Astrocyte (in vitro differentiated cells and primary cell): ENCODE results near the gene ARHGAP26. TPM values are rescaled to one million over a fixed set of nuclear protein-coding genes. Genes with fewer than 3 reads are reported as not detected.

Experiments used
- DNase-seq: peaks from one replicate; pipeline ENCODE4 v3.0.0-alpha.2; 2010; ENCODE audit warnings: low read depth
- FAIRE-seq: peaks from 2 replicates; lab custom pipeline; 2011; peaks lifted over from hg19 to GRCh38; lab: Jason Lieb, UNC
- H2AFZ ChIP-seq: 2 replicates; pipeline ENCODE4 v1.6.0; 2012; ENCODE audit warnings: low read depth, low read length, inconsistent platforms
- H3K27ac ChIP-seq: 2 replicates; pipeline ENCODE4 v1.5.1; 2011; ENCODE audit warnings: low read depth, low read length, inconsistent platforms
- H3K27me3 ChIP-seq: 2 replicates; pipeline ENCODE4 v1.6.0; 2011; ENCODE audit warnings: low read length, inconsistent platforms; ENCODE audit not compliant: insufficient read depth
- H3K36me3 ChIP-seq: 2 replicates; pipeline ENCODE4 v1.5.1; 2011; ENCODE audit warnings: low read length, inconsistent platforms; ENCODE audit not compliant: insufficient read depth
- H3K4me1 ChIP-seq: 2 replicates; pipeline ENCODE4 v1.5.1; 2011; ENCODE audit warnings: low read length, inconsistent platforms; ENCODE audit not compliant: insufficient read depth
- H3K4me2 ChIP-seq: 2 replicates; pipeline ENCODE4 v1.6.0; 2012; ENCODE audit warnings: low read length, inconsistent platforms
- H3K4me3 ChIP-seq: 2 replicates; pipeline ENCODE4 v1.5.1; 2011; ENCODE audit warnings: low read depth, mild to moderate bottlenecking, low read length, inconsistent platforms; ENCODE audit not compliant: insufficient read depth
- H3K79me2 ChIP-seq: 2 replicates; pipeline ENCODE4 v1.6.0; 2012; ENCODE audit warnings: mild to moderate bottlenecking, low read length, inconsistent platforms; ENCODE audit not compliant: insufficient read depth
- H3K9ac ChIP-seq: 2 replicates; pipeline ENCODE4 v1.6.0; 2012; ENCODE audit warnings: mild to moderate bottlenecking, low read length, inconsistent platforms
- H3K9me3 ChIP-seq: 2 replicates; pipeline ENCODE4 v1.5.1; 2012; ENCODE audit warnings: low read depth, mild to moderate bottlenecking, low read length, inconsistent platforms; ENCODE audit not compliant: insufficient read depth
- H4K20me1 ChIP-seq: 2 replicates; pipeline ENCODE4 v1.6.0; 2012; ENCODE audit warnings: low read length, inconsistent platforms; ENCODE audit not compliant: insufficient read depth
- H3K27ac Mint-ChIP-seq: one replicate; pipeline ENCODE4 v1.8.0; 2021; ENCODE audit warnings: mild to moderate bottlenecking, mixed read lengths; ENCODE audit not compliant: unreplicated experiment
- H3K27me3 Mint-ChIP-seq: one replicate; pipeline ENCODE4 v1.8.0; 2021; ENCODE audit warnings: low read depth, mixed read lengths; ENCODE audit not compliant: unreplicated experiment
- H3K36me3 Mint-ChIP-seq: one replicate; pipeline ENCODE4 v1.8.0; 2021; ENCODE audit warnings: low read depth, mixed read lengths; ENCODE audit not compliant: unreplicated experiment
- H3K4me1 Mint-ChIP-seq: one replicate; pipeline ENCODE4 v1.8.0; 2021; ENCODE audit warnings: low read depth, mixed read lengths; ENCODE audit not compliant: unreplicated experiment
- H3K4me3 Mint-ChIP-seq: one replicate; pipeline ENCODE4 v1.8.0; 2021; ENCODE audit warnings: mild to moderate bottlenecking, moderate library complexity, mixed read lengths; ENCODE audit not compliant: unreplicated experiment
- H3K9me3 Mint-ChIP-seq: one replicate; pipeline ENCODE4 v1.8.0; 2021; ENCODE audit warnings: mild to moderate bottlenecking, mixed read lengths; ENCODE audit not compliant: unreplicated experiment
- EZH2 ChIP-seq: IDR thresholded peaks from 2 replicates; pipeline ENCODE4 v1.6.1; 2012; ENCODE audit warnings: mild to moderate bottlenecking, low read length, inconsistent platforms; ENCODE audit not compliant: insufficient read depth
- total RNA-seq: library from RNA; stranded (reverse); gene quantifications from 2 replicates; pipeline ENCODE4 v1.2.1, GENCODE V29; 2021
- TF ChIP-seq, protein P1 (sequence below): IDR thresholded peaks from 2 replicates; pipeline ENCODE4 v1.5.1; 2011; ENCODE audit warnings: low read depth, mild to moderate bottlenecking, inconsistent platforms, low read length, moderate library complexity; ENCODE audit not compliant: insufficient read depth

ARHGAP26 gene
- total RNA-seq, 1 donor from 2014 or later, result 5.6 TPM

DNA sequence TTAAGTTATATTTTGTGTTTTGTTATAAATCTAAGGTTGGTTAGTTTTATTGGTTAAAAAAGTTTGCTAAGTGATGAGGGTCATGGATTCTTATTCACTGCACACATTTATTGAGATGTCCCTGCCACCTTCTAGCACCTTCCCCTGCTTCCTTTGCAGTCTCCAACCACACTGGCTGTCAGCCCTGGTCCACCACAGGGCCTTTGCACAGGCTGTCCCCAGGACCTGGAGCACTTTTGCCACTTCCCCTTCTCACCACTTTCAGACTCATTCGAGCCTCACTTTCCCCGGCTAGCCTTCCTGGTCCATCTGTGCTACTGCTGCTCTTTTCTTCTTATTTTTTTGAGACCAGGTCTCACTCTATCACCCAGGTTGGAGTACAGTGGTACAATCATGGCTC is 45.3 kb downstream of the ARHGAP26 start:
- no peak overlapping the region for H3K4me2 ChIP-seq
- no peak overlapping the region for H3K4me3 ChIP-seq
- no peaks in the 10 kb centered on the region for H4K20me1 ChIP-seq
- TF ChIP-seq, protein P1, sequence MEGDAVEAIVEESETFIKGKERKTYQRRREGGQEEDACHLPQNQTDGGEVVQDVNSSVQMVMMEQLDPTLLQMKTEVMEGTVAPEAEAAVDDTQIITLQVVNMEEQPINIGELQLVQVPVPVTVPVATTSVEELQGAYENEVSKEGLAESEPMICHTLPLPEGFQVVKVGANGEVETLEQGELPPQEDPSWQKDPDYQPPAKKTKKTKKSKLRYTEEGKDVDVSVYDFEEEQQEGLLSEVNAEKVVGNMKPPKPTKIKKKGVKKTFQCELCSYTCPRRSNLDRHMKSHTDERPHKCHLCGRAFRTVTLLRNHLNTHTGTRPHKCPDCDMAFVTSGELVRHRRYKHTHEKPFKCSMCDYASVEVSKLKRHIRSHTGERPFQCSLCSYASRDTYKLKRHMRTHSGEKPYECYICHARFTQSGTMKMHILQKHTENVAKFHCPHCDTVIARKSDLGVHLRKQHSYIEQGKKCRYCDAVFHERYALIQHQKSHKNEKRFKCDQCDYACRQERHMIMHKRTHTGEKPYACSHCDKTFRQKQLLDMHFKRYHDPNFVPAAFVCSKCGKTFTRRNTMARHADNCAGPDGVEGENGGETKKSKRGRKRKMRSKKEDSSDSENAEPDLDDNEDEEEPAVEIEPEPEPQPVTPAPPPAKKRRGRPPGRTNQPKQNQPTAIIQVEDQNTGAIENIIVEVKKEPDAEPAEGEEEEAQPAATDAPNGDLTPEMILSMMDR, result no peak
- TF ChIP-seq EZH2, result no peak
- H3K4me1 Mint-ChIP-seq, result peaks cover 24% of the 10 kb centered on the region
- H3K27me3 ChIP-seq, result no peaks in the 10 kb centered on the region
- no peaks in the 10 kb centered on the region for H3K36me3 Mint-ChIP-seq
- FAIRE-seq, result no peak
- peak overlapping the region; percentile 50 for H3K27ac Mint-ChIP-seq
- no peak overlapping the region for H3K27ac ChIP-seq
- no peak for DNase-seq
- H3K36me3 ChIP-seq, result no peaks in the 10 kb centered on the region
- peaks cover 3% of the 10 kb centered on the region for H3K9me3 Mint-ChIP-seq
- no peak overlapping the region for H2AFZ ChIP-seq
- H3K4me1 ChIP-seq, result peaks cover 18% of the 10 kb centered on the region
- no peak overlapping the region for H3K4me3 Mint-ChIP-seq
- H3K9me3 ChIP-seq, result no peaks in the 10 kb centered on the region
- no peaks in the 10 kb centered on the region for H3K27me3 Mint-ChIP-seq
- no peak overlapping the region for H3K9ac ChIP-seq
- H3K79me2 ChIP-seq, result no peaks in the 10 kb centered on the region

DNA sequence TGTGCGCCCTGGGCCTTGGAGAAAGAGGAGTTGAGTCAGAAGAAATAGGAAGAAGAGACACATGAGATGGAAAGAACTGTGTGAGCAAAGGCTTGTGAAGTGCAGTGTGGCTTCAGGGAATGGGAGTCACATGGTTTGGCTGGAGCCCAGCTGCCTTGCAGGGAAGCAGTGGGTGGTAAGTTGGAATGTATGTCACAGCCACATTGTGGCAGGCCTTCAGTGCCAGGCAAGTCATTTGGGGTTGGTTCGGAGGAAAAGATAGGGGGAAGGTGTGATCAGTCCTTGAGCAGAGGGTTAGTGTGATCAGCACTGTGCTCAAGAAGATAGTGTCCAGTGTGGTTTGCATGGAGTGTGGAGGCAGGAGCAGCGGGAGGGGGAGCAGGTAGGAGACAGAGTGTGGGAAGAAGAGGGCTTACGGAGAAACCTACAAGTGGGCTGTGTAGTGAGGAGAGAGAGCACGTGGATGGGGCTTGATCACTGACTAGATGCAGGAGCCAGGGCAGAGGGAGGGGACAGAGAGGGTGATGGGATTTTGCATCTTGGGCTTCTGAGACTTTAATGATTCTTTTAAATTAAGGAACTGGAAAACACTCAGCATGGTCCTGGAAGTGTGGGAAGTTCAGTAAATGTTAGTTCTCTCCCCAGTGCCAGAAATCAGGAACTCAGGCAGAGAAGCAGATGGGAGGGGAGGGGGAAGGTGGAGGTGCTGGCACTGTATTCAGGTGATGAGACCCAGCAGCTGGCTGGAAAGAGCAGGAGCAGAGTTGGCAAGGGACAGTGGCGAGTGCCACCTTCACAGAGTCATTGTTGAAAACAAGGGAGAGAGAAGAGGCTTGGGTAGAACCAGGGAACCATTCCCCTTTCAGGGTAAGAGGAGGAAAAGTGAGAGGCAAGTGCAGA is 46.6 kb downstream of the ARHGAP26 start:
- FAIRE-seq (no peak), DNase-seq (peak; percentile 72)
- TF ChIP-seq, protein P1, result no peak
- TF ChIP-seq EZH2, result no peak
- H3K27me3 Mint-ChIP-seq, result no peaks in the 10 kb centered on the region
- no peaks in the 10 kb centered on the region for H3K36me3 Mint-ChIP-seq
- Histone ChIP-seq H3K4me2 (peak overlapping the region; percentile 44), H2AFZ (no peak overlapping the region), H3K4me1 (peaks cover 23% of the 10 kb centered on the region), H3K36me3 (no peaks in the 10 kb centered on the region), H3K9ac (no peak overlapping the region), H3K27ac (no peak overlapping the region), H3K79me2 (no peaks in the 10 kb centered on the region), H3K9me3 (no peaks in the 10 kb centered on the region), H4K20me1 (no peaks in the 10 kb centered on the region), H3K4me3 (no peak overlapping the region), H3K27me3 (no peaks in the 10 kb centered on the region)
- H3K4me1 Mint-ChIP-seq, result peaks cover 26% of the 10 kb centered on the region
- peaks cover 3% of the 10 kb centered on the region for H3K9me3 Mint-ChIP-seq
- peak overlapping the region; percentile 13 for H3K27ac Mint-ChIP-seq
- H3K4me3 Mint-ChIP-seq, result peak overlapping the region; percentile 24

DNA sequence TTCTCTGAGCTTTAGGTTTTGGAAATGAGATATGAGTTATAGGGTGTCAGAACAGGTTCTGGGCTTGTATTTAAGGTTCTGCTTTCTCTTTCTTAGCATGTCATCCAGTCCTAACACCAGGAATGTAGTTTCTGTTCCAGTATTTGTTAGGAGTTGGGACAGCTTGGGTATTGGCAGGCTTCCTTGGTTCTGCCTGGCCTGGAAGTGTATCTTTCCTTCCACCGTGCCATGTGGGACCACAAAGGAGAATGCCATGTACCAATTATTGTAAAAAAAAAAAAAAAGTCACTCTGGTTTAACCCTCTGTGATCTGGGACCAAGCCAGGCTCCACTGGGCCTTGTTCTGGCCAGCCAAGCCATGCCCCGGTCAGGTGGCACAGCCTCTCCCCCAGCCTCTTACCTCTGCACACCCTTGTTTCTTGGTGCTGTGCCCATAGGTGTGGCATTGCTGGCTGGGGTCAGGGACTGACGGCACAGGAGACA is 47.8 kb downstream of the ARHGAP26 start:
- Mint-ChIP-seq H3K27me3 (no peaks in the 10 kb centered on the region), H3K4me3 (no peak overlapping the region), H3K27ac (no peak overlapping the region), H3K9me3 (peaks cover 3% of the 10 kb centered on the region), H3K4me1 (peaks cover 31% of the 10 kb centered on the region), H3K36me3 (no peaks in the 10 kb centered on the region)
- H3K4me3 ChIP-seq, result no peak overlapping the region
- no peaks in the 10 kb centered on the region for H3K27me3 ChIP-seq
- H2AFZ ChIP-seq, result no peak overlapping the region
- no peaks in the 10 kb centered on the region for H3K9me3 ChIP-seq
- H3K79me2 ChIP-seq, result no peaks in the 10 kb centered on the region
- no peak for FAIRE-seq
- H4K20me1 ChIP-seq, result no peaks in the 10 kb centered on the region
- no peak overlapping the region for H3K9ac ChIP-seq
- DNase-seq, result peak; percentile 25
- no peak overlapping the region for H3K4me2 ChIP-seq
- no peak overlapping the region for H3K27ac ChIP-seq
- H3K4me1 ChIP-seq, result peaks cover 34% of the 10 kb centered on the region
- no peaks in the 10 kb centered on the region for H3K36me3 ChIP-seq
- TF ChIP-seq, protein P1, result no peak
- no peak for TF ChIP-seq EZH2
